Cardiac muscle cell (in vitro differentiated cells and primary cell): ENCODE measurements around the gene RDH12. TPM values are rescaled to one million over a fixed set of nuclear protein-coding genes. Genes with fewer than 3 reads are reported as not detected.
A peak's percentile ranks its signal among the peaks of the same experiment; 100 is the strongest.
"Not testable (repeated sequence)": the region's sequence is repeated elsewhere in the genome, so short reads cannot be mapped to it uniquely, and the experiment has no call there.

Source experiments
- DNase-seq, 2 donors: peaks; one replicate each; pipeline versions ENCODE4 v3.0.0 to v3.0.0-alpha.2; 2010 to 2017; ENCODE audit warnings: low read depth in 1 of 2, low spot score in 1 of 2
- H3K27ac ChIP-seq: fragments of 200-600 bp; sonication (generic); 2 replicates; pipeline ENCODE4 v1.5.1; 2016
- H3K27me3 ChIP-seq: fragments of 200-600 bp; sonication (generic); 2 replicates; pipeline ENCODE4 v1.6.0; 2016; ENCODE audit warnings: control low read depth
- H3K36me3 ChIP-seq: fragments of 200-600 bp; sonication (generic); 2 replicates; pipeline ENCODE4 v1.5.1; 2016; ENCODE audit warnings: control low read depth
- H3K4me1 ChIP-seq: fragments of 200-600 bp; sonication (generic); 2 replicates; pipeline ENCODE4 v1.8.1; 2017; ENCODE audit warnings: low read depth, mild to moderate bottlenecking, mixed run types
- H3K4me3 ChIP-seq: fragments of 200-600 bp; sonication (generic); 2 replicates; pipeline ENCODE4 v1.5.1; 2016; ENCODE audit warnings: mild to moderate bottlenecking
- H3K9me3 ChIP-seq: fragments of 200-600 bp; sonication (generic); 2 replicates; pipeline ENCODE4 v1.5.1; 2017; ENCODE audit warnings: low read depth, mild to moderate bottlenecking, control low read depth
- CTCF ChIP-seq: IDR thresholded peaks from 2 replicates; pipeline ENCODE4 v1.5.1; 2012; ENCODE audit warnings: low read depth, mild to moderate bottlenecking, low read length
- polyA plus RNA-seq: library from polyadenylated mRNA; unstranded; fragments of >200 nt; fragmentation: Nextera tagmentation; extraction: Ambion mirVana; gene quantifications from 2 replicates; pipeline ENCODE4 v1.2.1, GENCODE V29; 2016
- total RNA-seq: library from RNA; depleted of rRNA; stranded (reverse); fragments of >200 nt; gene quantifications from 2 replicates; pipeline ENCODE4 v1.2.3, GENCODE V29; 2016

Gene RDH12
- total RNA-seq (0.48 TPM in 1 of 2 replicates, not detected in the other), polyA plus RNA-seq (1.7 TPM in 1 of 2 replicates, not detected in the other)

GRCh38 chr14:67701492-67701891 lies at the start of gene RDH12:
TSS of gene RDH12 (plus strand) at chr14:67701886. CDS start at chr14:67722643, 20,757 bp downstream.
- not testable (repeated sequence) for DNase-seq, H3K9me3 ChIP-seq, H3K4me3 ChIP-seq, H3K27me3 ChIP-seq, H3K4me1 ChIP-seq, H3K27ac ChIP-seq, H3K36me3 ChIP-seq

GRCh38 chr14:67652189-67652588 lies 49.5 kb upstream of the RDH12 start:
- Histone ChIP-seq H3K36me3 (peaks cover 56% of the 10 kb centered on the region), H3K4me3 (no peak overlapping the region), H3K4me1 (no peaks in the 10 kb centered on the region), H3K27ac (no peak overlapping the region), H3K9me3 (no peaks in the 10 kb centered on the region), H3K27me3 (no peaks in the 10 kb centered on the region)
- DNase-seq: no peak
- no peak for TF ChIP-seq CTCF

GRCh38 chr14:67653651-67654280 lies 47.9 kb upstream of the RDH12 start:
- Histone ChIP-seq H3K9me3 (no peaks in the 10 kb centered on the region), H3K36me3 (peaks cover 56% of the 10 kb centered on the region), H3K4me3 (no peak overlapping the region), H3K27me3 (no peaks in the 10 kb centered on the region), H3K4me1 (no peaks in the 10 kb centered on the region), H3K27ac (peak overlapping the region; percentile 69)
- peak; percentile 35 to 61 for DNase-seq
- TF ChIP-seq CTCF: no peak

GRCh38 chr14:67663633-67664032 lies 38.1 kb upstream of the RDH12 start:
- no peak for TF ChIP-seq CTCF

GRCh38 chr14:67665868-67666267 lies 35.8 kb upstream of the RDH12 start:
- H3K36me3 ChIP-seq: no peaks in the 10 kb centered on the region
- TF ChIP-seq CTCF: no peak
- no peak overlapping the region for H3K27ac ChIP-seq
- no peak overlapping the region for H3K4me3 ChIP-seq
- H3K4me1 ChIP-seq: no peaks in the 10 kb centered on the region
- no peaks in the 10 kb centered on the region for H3K9me3 ChIP-seq
- no peaks in the 10 kb centered on the region for H3K27me3 ChIP-seq
- DNase-seq: peak in 1 of 2 donors; percentile 64

More at GRCh38 chr14:67663633-67664032, 38.1 kb upstream of the RDH12 start:
- no peaks in the 10 kb centered on the region for H3K9me3 ChIP-seq
- H3K36me3 ChIP-seq: peaks cover 5% of the 10 kb centered on the region
- no peaks in the 10 kb centered on the region for H3K27me3 ChIP-seq
- DNase-seq: no peak
- H3K4me3 ChIP-seq: no peak overlapping the region
- H3K27ac ChIP-seq: no peak overlapping the region
- no peaks in the 10 kb centered on the region for H3K4me1 ChIP-seq

GRCh38 chr14:67666750-67667449 lies 34.8 kb upstream of the RDH12 start:
- H3K27ac ChIP-seq: no peak overlapping the region
- peak; percentile 72 for TF ChIP-seq CTCF
- DNase-seq: peak; percentile 51 to 83

More at GRCh38 chr14:67666750-67667449, 34.8 kb upstream of the RDH12 start:
- no peak overlapping the region for H3K4me3 ChIP-seq
- no peaks in the 10 kb centered on the region for H3K4me1 ChIP-seq
- no peaks in the 10 kb centered on the region for H3K9me3 ChIP-seq
- no peaks in the 10 kb centered on the region for H3K27me3 ChIP-seq
- H3K36me3 ChIP-seq: no peaks in the 10 kb centered on the region
